Germinal center (tissue), 1 donor: ENCODE data around the gene KRTAP5-4.
"Not testable (repeated sequence)": the region's sequence is repeated elsewhere in the genome, so short reads cannot be mapped to it uniquely, and the experiment has no call there.

ENCODE experiments used
- DNase-seq: peaks from one replicate; pipeline ENCODE4 v3.0.0; 2012; ENCODE audit warnings: mixed read lengths, low spot score

Gene KRTAP5-4, protein sequence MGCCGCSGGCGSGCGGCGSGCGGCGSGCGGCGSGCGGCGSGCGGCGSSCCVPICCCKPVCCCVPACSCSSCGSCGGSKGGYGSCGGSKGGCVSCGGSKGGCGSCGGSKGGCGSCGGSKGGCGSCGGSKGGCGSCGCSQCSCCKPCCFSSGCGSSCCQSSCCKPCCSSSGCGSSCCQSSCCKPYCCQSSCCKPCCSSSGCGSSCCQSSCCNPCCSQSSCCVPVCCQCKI

DNA sequence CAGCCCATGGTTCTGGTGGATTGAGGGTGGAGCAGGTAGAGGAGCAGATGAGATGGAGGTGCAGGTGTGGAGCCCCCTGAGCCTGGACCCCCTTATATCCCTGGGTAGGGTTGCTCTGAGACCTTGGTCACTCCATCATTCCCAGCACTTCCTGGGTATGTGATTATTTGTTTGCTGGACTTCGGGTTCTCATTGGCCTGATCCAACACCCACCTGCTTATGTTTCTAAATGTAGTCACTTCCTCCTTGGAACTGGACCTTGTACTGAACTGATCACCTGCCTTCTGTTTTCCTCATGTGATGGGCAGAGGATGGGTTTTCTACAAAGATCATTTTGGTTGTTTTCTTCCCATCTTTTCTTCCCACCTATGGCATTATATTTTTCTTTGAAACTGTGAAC lies at the start of gene KRTAP5-4:
Gene KRTAP5-4, minus strand, starts transcription at position 53 of the 400 bp plus-strand sequence. Its CDS starts 45 bp downstream, at position 8.
- no peak for DNase-seq

DNA sequence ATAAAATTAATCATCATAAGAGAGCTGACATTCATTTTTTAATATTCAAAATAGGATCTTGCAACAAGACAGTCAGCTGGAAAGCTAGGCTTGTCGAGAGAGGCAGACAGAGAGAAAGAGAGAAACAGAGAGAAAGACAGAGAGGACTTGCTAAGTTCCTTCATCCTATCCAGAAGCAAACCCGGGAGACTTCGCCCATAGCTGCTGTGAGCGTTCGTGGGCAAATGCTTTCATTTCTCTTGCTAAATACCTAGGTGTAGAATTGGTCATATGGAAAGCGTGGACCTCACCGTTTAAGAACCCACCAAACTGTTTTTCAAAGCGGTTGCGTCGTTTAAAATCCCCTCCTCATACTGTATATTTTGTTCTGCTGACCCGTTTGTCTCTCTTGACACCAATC lies 49.7 kb upstream of the KRTAP5-4 start:
- no peak for DNase-seq

DNA sequence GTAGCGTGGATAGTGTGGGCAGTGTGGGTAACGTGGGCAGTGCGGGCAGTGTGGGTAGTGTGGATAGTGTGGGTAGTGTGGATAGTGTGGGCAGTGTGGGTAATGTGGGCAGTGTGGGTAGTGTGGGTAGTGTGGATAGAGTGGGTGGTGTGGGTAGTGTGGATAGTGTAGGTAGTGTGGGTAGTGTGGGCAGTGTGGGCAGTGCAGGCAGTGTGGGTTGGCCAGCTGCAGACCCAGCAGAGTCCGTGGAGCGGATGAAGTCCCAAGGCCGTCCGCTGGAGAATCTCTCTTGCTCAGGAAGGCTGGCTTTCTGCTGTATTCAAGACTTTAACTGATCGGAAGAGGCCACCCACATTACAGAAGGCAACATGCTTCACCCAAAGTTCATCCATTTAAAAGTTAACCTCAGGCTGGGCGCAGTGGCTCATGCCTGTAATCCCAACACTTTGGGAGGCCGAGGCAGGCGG lies 49.0 kb upstream of the KRTAP5-4 start:
- DNase-seq = no peak

DNA sequence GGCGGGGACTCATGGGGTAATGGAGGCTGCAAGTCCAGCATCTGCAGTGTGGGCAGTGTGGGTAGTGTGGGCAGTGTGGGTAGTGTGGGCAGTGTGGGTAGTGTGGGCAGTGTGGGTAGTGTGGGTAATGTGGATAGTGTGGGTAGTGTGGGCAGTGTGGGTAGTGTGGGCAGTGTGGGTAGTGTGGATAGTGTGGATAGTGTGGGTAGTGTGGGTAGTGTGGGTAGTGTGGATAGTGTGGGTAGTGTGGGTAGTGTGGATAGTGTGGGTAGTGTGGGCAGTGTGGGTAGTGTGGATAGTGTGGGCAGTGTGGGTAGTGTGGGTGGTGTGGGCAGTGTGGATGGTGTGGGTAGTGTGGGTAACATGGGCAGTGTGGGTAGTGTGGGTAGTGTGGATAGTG lies 48.5 kb upstream of the KRTAP5-4 start:
- not testable (repeated sequence) for DNase-seq

DNA sequence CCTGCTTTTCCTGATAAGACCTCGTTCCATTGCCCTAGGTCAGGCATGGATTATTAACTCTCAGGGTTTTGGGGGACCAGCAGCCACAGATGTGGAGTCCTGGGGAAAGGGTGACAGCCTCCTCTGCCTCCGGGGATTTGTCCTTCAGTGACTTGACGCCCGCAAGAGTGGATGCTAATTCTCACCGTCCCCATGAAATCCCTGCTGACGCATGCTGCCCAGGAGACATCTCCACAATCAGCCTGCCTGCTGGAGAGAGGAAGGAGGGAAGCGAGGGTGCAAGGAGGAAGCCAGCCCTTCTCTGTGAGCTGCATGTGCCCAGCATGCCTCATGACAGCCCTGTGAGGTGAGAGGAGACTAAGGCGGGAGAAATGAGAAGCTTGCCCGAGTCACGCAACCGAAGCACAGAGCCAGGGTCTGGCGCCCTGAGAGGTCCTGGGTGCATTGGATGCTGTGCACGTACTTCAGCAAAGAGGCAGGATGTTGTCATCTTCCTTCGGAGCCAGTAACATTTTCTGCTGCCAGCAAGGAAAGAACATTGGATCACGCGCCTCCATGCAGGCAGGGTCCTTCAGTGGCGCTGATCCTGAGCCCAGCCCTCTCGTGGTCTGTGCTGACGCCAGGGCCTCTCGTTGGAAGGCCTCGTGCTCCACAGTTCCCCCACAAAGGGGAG lies 47.7 kb upstream of the KRTAP5-4 start:
- DNase-seq = no peak

DNA sequence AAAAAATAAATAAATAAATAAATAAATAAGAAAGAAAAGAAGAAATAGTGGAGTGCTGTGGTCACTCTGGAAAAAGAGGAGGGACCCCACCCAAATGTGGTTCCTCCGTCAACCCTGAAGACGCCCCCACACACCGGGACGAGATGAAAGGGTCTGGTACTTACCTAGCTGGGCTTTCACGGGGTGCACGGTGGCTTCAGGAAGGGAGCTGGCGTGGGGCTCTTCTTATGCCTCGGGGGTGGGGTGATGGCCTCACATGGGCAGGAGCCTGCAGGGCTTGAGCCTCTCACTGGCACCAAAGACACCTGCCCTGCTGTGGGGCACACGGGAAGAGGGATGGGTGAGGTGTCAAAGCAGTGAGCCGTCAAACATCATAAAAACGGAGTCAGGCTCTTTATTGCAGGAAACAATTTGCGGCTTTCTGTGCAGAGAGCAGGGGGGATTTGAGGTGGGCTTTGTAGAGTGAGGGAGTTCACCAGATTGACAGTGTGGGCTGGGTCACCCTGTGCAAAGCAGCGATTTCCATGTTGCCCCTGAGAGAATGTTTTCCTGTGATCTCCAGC lies 47.1 kb upstream of the KRTAP5-4 start:
- DNase-seq = no peak

DNA sequence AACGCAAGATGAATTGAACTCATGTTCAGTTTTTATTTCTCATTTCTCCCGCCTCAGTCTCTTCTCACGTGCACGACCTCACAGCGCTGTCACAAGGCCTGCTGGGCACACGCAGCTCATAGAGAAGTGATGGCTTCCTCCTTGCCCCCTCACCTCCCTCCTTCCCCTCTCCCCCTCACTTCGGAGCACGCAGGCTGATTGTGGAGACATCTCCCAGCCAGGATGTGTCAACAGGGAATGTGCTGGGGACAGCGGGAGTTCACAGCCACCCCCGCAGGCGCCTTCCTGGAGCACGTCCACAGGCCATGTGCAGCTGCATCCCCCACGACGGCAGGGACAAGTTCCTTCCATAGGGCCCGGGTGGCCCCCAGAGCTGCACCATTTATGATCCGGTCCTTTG lies 46.0 kb upstream of the KRTAP5-4 start:
- DNase-seq = no peak

DNA sequence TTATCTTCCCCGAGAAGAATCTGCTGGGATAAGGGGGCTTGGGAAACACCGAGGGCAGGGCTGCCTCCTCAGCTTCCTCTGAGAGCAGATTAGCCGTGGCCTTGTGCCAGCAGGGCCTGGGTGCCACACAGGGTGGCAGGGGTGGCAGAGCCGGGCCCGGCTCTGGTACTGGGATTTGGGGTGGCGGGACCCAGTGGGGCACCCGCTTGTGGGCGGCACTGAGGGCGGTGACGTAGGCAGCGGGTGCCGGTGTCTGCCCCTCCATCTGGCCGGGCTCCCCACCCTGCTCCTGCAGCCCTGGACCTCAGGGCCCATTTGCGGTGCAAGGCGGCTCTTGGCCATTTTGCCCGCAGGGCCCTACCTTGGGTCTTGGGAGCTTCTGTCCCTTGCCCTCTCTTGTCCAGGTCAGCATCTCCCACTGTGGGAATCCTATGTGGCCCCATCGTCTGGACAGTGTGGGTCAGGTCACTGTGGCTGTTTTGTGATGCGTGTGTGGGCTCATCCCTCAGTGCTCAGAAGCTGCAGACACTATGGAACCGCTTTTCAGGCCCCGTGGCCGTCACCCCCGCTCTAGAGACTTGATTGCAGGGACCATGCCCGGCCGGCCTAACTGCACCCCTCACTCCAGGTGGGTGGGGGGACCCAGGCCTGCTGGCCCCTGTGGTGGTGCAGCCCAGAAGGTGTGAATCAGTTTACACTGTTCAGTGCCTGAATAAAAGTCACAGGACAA lies 45.3 kb upstream of the KRTAP5-4 start:
- DNase-seq = no peak

DNA sequence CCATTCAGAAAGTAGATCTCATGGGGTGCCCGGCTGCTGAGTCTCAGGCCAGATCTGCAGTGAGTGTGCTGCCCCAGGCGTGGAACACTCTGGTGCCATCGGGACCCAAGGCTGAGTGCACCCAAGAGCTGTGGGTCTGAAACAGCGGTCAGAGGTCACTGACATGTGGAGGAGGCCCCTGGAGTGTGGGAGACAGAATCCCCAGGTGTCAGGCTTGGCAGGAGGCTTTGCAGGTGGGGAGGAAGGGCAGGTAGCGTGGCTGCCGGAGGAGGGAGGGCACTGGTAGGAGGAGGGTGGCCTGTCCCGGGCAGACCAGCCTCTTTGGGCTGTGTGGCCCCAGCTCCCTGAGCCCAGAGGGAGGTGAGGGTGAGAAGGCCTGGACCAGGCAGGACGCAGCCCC lies 43.4 kb upstream of the KRTAP5-4 start:
- no peak for DNase-seq

DNA sequence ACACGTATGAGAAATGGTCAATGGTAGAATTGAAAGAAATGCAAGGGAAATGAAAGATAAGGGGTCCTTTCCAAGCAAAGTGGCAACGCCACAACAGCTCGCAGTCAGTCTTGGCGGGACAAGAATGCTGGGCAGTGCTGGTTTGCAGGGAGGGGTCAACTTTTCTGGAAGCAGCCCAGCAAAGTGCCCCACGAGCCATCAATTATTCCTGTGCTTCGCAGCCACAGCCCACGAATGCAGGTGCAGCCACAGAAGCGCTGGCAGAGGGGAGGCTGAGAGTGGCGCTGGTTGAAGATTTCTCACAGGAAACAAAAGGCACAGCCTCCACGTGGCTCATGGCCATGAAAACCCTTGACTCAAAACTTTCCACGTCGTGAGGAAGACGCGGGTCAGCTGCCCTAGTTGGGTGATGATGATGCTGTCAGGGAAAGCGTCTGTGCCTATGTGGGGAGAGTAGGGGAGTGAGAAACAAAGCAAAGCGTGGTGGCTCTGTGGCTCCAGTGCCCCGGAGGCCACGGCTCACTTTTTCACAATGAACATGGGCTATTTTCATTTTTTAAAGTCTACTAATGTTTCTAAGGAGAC lies 40.9 kb upstream of the KRTAP5-4 start:
- not testable (repeated sequence) for DNase-seq

DNA sequence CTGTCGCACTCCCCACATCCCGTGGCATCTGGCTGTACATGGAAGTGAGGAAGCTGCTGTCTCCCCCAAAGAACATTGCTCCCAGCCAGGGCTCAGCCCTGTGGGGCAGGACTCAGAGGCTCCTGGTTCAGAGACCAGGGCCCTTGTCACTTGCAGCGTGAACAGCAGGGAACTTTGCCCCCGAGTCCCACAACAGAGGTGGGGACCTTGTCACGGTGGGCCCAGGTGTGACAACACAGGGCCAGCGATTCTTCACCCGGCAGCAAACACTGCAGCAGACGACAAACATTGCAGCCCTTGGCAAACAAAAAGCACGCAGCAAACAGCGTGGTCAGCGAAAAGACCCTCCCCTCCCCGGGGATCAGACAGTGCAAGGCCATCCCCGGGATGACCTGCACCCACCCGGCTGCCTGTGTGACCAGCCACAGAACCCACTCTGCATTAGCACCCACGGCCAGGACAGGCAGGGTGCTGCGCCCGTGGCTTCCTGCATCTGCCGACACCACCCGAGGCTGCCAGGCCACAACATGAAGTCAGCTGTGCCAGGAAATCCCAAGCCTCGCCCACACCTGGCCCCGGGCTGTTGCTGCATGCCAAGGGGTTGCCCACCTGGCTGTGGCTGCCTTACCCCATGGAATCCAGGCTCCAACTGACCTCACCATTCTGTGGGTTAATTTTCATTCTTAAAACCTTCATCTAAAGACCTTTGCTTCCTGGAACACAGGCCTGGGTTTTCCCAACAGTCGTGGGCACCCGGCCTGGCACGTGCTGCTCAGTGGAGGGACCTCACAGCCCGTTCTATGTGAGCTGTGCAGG lies 39.7 kb upstream of the KRTAP5-4 start:
- not testable (repeated sequence) for DNase-seq

DNA sequence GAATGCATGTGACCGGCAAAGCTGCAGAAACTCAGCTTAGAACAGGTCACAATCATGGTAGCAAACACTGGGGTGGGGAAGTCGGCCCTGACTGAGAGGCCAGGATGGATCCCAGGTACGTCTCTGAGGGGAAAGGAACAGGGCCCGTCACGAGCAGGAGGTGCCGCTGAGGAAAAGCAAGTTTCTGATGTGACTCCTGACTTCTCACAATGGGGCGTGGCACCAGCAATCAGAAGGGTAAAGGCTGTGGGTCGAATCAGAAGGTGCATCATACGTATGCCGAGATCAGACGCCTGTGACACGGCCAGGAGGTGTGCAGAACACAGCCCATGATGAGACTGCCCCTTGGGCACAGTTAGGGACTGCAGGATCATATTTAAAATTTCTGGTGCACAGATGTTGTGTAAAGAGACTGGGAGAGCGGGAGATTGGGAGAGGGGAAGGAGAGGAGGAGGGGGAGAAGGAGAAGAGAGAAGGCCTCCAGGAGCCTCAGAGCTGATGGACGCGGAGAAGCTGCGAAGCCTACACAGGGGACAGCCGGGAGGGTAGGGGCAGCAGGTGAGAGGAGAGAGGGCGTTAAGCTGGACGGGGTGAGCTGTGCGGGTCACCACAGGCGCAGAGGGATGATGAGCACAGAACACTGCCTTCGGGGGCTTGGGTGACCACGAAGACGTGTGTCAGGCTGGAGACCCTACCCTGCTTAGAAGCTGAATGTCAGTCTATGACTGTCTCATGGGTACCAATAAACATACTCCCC lies 38.4 kb upstream of the KRTAP5-4 start:
- no peak for DNase-seq

DNA sequence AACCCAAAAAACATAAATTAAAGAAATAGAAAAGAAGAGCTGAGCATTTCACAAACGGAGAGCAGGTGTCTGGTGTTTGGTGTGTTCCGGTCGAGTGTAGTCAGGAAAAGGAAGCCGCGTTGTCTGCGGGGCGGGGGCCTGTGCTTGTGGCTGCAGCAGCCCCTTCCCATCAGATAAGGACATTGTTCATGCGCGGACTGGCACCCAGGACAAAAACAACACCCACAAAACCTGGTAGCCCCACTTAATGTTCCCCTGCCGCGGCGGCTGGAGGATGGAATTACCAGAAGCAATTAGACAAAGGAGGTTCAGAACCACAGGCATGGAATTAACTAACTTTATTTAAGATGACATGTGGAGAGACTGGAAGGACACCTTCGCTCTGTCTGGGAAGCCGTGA lies 37.6 kb upstream of the KRTAP5-4 start:
- no peak for DNase-seq

DNA sequence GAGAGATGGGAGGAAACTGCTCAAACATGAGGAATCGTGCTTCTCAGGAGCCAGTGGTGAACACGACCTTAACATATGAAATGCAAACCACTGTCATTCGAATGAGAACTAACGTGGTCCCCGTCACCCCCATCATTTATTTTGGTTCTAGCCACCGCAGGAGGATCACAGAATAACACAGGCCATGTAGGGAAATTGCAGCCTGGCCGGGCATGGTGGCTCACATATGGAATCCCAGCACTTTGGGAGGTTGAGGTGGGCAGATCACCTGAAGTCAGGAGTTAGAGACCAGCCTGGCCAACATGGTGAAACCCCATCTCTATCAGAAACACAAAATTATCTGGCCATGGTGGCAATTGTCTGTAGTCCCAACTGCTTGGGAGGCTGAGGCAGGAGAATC lies 34.7 kb upstream of the KRTAP5-4 start:
- DNase-seq = no peak

DNA sequence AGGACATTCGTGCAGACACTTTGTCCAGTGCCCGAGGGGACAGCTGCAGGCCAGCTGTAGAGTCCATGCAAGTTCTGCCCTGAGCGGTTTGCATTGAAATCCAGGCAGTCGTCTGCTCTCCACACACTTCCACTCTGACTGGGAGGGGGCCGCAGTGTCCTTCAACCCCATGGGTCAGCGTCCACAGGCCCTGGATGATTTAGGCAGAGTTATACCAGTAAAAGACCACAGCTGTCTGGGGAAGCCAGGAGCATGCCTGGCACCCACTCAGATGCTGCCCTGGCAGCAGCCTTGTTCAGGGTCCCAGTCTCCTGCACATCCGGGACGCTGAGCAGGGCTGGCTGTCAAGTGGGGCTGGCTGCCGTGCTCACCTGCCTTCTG lies 34.1 kb upstream of the KRTAP5-4 start:
- no peak for DNase-seq

DNA sequence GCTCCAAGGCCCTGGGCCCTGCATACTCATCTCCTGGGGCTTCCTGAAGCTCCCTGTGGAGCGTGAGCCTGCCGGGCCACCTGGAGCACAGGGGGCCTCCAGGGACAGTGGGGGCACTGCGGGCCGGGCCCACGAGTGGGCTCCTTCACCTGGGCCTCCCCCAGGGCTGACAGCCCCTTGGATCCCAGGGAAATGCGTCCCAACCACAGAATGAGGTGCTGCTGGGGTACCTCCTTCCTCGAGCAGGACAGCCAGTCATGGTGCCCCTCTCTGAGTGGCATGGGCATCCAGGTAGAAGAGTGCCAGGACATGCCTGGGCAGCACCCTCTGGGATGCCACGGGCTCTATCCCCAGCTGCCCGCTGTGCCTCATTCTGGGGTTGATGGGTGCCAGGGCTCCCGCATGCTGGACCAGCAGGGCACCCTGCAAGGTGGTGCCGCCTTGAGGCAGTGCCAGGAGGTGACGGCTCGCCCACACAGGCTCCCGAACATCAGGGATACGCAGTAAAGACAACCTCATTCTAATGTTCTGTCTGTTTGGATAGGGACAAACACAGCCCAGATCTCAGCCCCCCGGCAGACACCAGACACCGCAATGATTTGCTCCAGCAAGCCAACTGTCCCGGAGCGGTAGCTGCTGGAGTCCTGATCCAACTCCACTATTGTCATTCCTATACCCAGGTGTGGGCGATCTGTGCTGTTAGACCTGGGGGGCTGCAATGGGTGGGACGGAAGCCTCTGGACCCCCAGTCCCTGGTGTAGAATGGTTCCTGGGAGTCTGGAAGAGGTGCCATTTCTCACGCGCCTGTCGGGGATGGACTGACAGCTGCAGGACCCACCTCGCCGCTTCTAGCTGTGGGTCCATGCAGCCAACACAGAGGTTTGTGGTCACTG lies 33.5 kb upstream of the KRTAP5-4 start:
- no peak for DNase-seq

DNA sequence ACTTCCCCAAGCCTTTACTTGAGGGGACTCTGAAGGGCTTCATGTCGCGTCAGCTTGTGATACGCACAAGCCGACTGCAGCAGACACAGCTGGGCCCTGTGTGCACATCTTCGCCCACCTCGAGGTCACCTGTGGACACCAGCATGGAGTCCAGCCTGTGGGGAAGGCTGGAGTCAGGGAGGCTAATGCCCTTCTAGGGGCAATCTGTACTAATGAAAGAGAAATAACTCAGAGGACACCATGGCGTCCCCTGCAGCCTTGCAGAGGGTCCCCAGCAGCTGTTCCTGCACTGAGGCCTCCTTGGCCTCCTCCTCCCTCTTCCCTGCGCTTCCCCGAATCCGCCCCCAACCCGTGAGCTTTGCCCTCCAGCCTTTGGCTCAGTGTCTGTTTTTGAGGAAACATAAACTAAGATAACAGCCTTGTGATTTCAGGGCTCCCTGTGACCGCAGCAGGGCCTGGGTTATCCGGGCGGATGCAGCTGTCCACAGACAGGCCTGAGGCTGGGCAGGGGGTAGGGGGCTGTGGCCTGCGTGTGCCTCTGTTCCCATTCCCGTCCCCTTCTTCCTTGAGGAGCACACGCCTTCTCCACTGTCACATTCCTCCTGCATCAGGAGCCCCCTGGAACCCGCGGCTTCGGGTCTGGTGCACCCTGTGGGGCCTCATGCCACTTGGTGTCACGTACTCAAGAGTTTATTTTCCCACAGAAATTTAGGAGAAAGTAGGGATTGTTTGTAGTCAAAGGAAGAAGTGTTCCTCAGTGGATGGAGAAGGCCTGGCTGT lies 32.6 kb upstream of the KRTAP5-4 start:
- DNase-seq = no peak

DNA sequence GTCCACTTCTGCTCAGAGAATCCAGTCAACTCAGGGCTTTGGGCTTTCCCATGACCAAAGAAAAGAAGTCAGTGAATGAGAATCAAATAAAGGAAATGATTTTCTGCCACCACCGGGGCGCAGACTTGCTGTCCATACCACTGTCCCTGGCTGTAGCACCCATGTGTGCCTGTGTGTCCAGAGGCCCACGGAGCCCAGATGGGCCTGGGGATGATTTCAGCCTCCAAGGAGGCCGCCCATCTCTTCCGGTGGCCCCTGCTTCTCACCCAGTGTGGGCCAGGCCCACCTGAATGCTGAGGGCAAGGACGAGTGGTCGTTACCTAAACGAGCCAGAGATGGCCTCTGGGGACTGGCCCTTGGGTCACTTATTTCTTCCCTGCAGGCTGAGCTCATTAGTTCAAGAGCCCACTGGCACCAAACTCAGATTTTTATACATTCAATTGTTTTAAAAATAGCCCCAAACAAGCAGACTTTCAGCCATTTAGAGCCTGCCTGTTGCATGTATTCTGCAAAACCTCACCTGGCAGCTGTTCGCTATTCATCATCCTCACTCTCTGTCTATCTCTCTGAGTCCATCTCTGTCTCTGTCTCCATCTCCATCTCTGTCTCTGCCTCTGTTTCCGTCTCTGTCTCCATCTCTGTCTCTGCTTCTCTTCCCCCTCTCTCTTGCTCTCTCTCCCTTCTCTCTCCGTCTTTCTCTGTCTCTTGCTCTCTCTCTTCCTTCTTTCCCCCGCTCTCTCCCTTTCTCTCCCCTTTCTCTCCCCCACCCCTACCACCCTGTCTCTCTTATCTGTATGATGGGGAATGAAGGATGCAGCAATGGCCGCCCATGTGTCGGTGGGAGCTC lies 31.8 kb upstream of the KRTAP5-4 start:
- DNase-seq = no peak
